ENCODE data around the gene DCTN2.

DNA sequence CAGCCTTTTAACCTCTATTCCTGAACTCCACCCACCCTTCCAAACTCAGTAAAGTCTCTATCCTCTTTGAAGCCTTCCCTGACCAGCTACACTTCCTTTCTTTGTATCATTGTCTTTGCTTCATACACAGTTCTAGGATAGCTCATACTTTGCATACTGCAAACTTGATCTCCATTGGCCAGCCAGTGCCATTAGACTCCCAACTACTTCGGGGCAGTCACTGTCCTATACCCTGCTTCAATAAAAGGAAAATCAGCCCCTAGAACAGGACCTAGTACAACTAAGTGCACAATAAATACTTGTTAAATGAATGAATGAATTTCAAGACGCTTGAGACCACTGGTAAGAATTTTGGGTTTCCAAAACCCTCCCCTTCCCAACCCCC lies 43.5 kb upstream of the DCTN2 start:
- TF ChIP-seq, protein P1, sequence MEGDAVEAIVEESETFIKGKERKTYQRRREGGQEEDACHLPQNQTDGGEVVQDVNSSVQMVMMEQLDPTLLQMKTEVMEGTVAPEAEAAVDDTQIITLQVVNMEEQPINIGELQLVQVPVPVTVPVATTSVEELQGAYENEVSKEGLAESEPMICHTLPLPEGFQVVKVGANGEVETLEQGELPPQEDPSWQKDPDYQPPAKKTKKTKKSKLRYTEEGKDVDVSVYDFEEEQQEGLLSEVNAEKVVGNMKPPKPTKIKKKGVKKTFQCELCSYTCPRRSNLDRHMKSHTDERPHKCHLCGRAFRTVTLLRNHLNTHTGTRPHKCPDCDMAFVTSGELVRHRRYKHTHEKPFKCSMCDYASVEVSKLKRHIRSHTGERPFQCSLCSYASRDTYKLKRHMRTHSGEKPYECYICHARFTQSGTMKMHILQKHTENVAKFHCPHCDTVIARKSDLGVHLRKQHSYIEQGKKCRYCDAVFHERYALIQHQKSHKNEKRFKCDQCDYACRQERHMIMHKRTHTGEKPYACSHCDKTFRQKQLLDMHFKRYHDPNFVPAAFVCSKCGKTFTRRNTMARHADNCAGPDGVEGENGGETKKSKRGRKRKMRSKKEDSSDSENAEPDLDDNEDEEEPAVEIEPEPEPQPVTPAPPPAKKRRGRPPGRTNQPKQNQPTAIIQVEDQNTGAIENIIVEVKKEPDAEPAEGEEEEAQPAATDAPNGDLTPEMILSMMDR (IDR thresholded peaks at IDR 0.05): no peak
- no peak for TF ChIP-seq EZH2 (IDR thresholded peaks at IDR 0.05; ENCODE audit: borderline replicate concordance, insufficient read depth, low read depth, low read length, poor library complexity, severe bottlenecking)
